Bronchial epithelial cell (primary cell): Measurements from ENCODE around the gene DTNBP1. TPM values are rescaled to one million over a fixed set of nuclear protein-coding genes. Genes with fewer than 3 reads are reported as not detected.

ENCODE experiments used
- DNase-seq: peaks from one replicate; pipeline ENCODE4 v3.0.0-alpha.2; 2010; ENCODE audit warnings: low read depth
- FAIRE-seq: peaks from 2 replicates; lab custom pipeline; 2011; peaks lifted over from hg19 to GRCh38; lab: Jason Lieb, UNC
- H3K27me3 ChIP-seq: 2 replicates; pipeline ENCODE4 v1.5.1; 2011; ENCODE audit warnings: low read length; ENCODE audit not compliant: control insufficient read depth, insufficient read depth
- H3K36me3 ChIP-seq: 2 replicates; pipeline ENCODE4 v1.5.1; 2011; ENCODE audit warnings: low read length; ENCODE audit not compliant: control insufficient read depth, insufficient read depth
- H3K4me3 ChIP-seq: 2 replicates; pipeline ENCODE4 v1.5.1; 2011; ENCODE audit warnings: mild to moderate bottlenecking, low read depth, low read length, control low read depth
- CTCF ChIP-seq: IDR thresholded peaks from 2 replicates; pipeline ENCODE4 v1.5.1; 2011; ENCODE audit warnings: mild to moderate bottlenecking, moderate library complexity, low read length, control low read depth, inconsistent platforms; ENCODE audit not compliant: insufficient read depth, severe bottlenecking
- total RNA-seq: library from RNA; depleted of rRNA; stranded (reverse); fragments of >200 nt; gene quantifications from 2 replicates; pipeline ENCODE4 v1.2.1, GENCODE V29; 2014

Gene DTNBP1
- total RNA-seq, 1 donor from 2014 or later, result 6.3 TPM

- no peaks in the 10 kb centered on the region for H3K36me3 ChIP-seq
- no peak for TF ChIP-seq CTCF
- no peak overlapping the region for H3K4me3 ChIP-seq
- H3K27me3 ChIP-seq, result no peaks in the 10 kb centered on the region
- no peak for FAIRE-seq
- peak; percentile 20 for DNase-seq
These were observed 129.3 kb downstream of the DTNBP1 start for GRCh38 chr6:15533379-15534026.

- no peak for DNase-seq
- no peaks in the 10 kb centered on the region for H3K36me3 ChIP-seq
- no peak for TF ChIP-seq CTCF
- no peaks in the 10 kb centered on the region for H3K27me3 ChIP-seq
- no peak for FAIRE-seq
- no peak overlapping the region for H3K4me3 ChIP-seq
These were observed 130.9 kb downstream of the DTNBP1 start for GRCh38 chr6:15531973-15532372.

GRCh38 chr6:15530411-15530810, 132.4 kb downstream of the DTNBP1 start:
- no peak for DNase-seq
- no peak for TF ChIP-seq CTCF
- H3K27me3 ChIP-seq, result no peaks in the 10 kb centered on the region
- no peak overlapping the region for H3K4me3 ChIP-seq
- no peaks in the 10 kb centered on the region for H3K36me3 ChIP-seq
- FAIRE-seq, result no peak

- Histone ChIP-seq H3K36me3 (no peaks in the 10 kb centered on the region), H3K27me3 (no peaks in the 10 kb centered on the region), H3K4me3 (no peak overlapping the region)
- no peak for TF ChIP-seq CTCF
- FAIRE-seq (no peak), DNase-seq (no peak)
These were observed 134.0 kb downstream of the DTNBP1 start for GRCh38 chr6:15528870-15529269.

GRCh38 chr6:15527838-15528617, 134.8 kb downstream of the DTNBP1 start:
- DNase-seq, result peak; percentile 18
- FAIRE-seq, result no peak
- H3K36me3 ChIP-seq, result no peaks in the 10 kb centered on the region
- no peak overlapping the region for H3K4me3 ChIP-seq
- no peak for TF ChIP-seq CTCF
- H3K27me3 ChIP-seq, result no peaks in the 10 kb centered on the region
